Suprapubic skin (tissue), 4 donors: ENCODE measurements around the gene PRKACA. TPM values are rescaled to one million over a fixed set of nuclear protein-coding genes. Genes with fewer than 3 reads are reported as not detected.
A peak's percentile ranks its signal among the peaks of the same experiment; 100 is the strongest.

ENCODE experiments used
- DNase-seq, 2 donors: peaks; one replicate each; pipeline ENCODE4 v3.0.0-alpha.2; 2019; ENCODE audit warnings: low spot score in 2 of 2
- H3K27ac ChIP-seq: fragments of 200-600 bp; sonication (generic); one replicate; pipeline ENCODE4 v1.5.1; 2019
- H3K27me3 ChIP-seq: fragments of 200-600 bp; sonication (generic); one replicate; pipeline ENCODE4 v1.5.1; 2019
- H3K36me3 ChIP-seq: fragments of 200-600 bp; sonication (generic); one replicate; pipeline ENCODE4 v1.5.1; 2019
- H3K4me1 ChIP-seq: fragments of 200-600 bp; sonication (generic); one replicate; pipeline ENCODE4 v1.5.1; 2019
- H3K4me3 ChIP-seq: fragments of 200-600 bp; sonication (generic); one replicate; pipeline ENCODE4 v1.5.1; 2019; ENCODE audit warnings: mild to moderate bottlenecking
- H3K9me3 ChIP-seq: fragments of 200-600 bp; sonication (generic); one replicate; pipeline ENCODE4 v1.5.1; 2019
- CTCF ChIP-seq, 2 donors: fragments of 200-600 bp in 1 of 2; fragments of 450-650 bp in 1 of 2; sonication (generic) in 1 of 2; IDR thresholded peaks; one replicate each; pipeline ENCODE4 v1.5.1; 2016 to 2019; ENCODE audit warnings: antibody characterized with exemption in 2 of 2, mild to moderate bottlenecking in 1 of 2, moderate library complexity in 1 of 2
- EP300 ChIP-seq: sonication (generic); formaldehyde crosslinking; IDR thresholded peaks from one replicate; pipeline ENCODE4 v1.6.1; 2017; ENCODE audit warnings: antibody characterized with exemption
- POLR2A ChIP-seq, 2 donors: fragments of 450-650 bp; IDR thresholded peaks; one replicate each; pipeline ENCODE4 v1.6.1; 2017; ENCODE audit warnings: antibody characterized with exemption in 2 of 2, mild to moderate bottlenecking in 2 of 2, moderate library complexity in 2 of 2
- POLR2AphosphoS5 ChIP-seq, 3 donors: sonication (generic); formaldehyde crosslinking; IDR thresholded peaks; one replicate each; pipeline ENCODE4 v1.6.1; 2017; ENCODE audit warnings: antibody characterized with exemption in 3 of 3
- WGBS: methylation state at CpG from one replicate; pipeline ENCODE4 v1.1.5; 2018; 5-methylcytosine and 5-hydroxymethylcytosine counted together
- total RNA-seq, 4 donors: library from RNA; depleted of rRNA; stranded (reverse); fragments of >200 nt; gene quantifications; one replicate each; pipeline ENCODE4 v1.1.0, GENCODE V29; 2016

The PRKACA gene
- total RNA-seq, 4 donors from 2014 or later: 22.1 to 42.6 (median 31.2) TPM

GRCh38 chr19:14081797-14082674, 35.5 kb downstream of the PRKACA start:
- TF ChIP-seq EP300: no peak
- TF ChIP-seq POLR2A (IDR thresholded peaks at IDR 0.05): no peak
- TF ChIP-seq POLR2AphosphoS5 (IDR thresholded peaks at IDR 0.05): no peak
- TF ChIP-seq CTCF (IDR thresholded peaks at IDR 0.05): no peak
- H3K4me3 ChIP-seq: peak overlapping the region; percentile 77
- H3K27me3 ChIP-seq: no peaks in the 10 kb centered on the region
- DNase-seq: no peak
- H3K4me1 ChIP-seq: peaks cover 27% of the 10 kb centered on the region
- 37% methylated on average over 9 of the region's 24 CpGs for WGBS
- no peaks in the 10 kb centered on the region for H3K9me3 ChIP-seq
- H3K27ac ChIP-seq: peak overlapping the region; percentile 89
- no peaks in the 10 kb centered on the region for H3K36me3 ChIP-seq

GRCh38 chr19:14080887-14081796, 36.4 kb downstream of the PRKACA start:
- DNase-seq: peak; percentile 99 to 100
- H3K27me3 ChIP-seq: no peaks in the 10 kb centered on the region
- peaks cover 27% of the 10 kb centered on the region for H3K4me1 ChIP-seq
- under 1% methylated on average over 32 of the region's 50 CpGs for WGBS
- no peaks in the 10 kb centered on the region for H3K36me3 ChIP-seq
- H3K4me3 ChIP-seq: peak overlapping the region; percentile 77
- TF ChIP-seq EP300: no peak
- peak in 1 of 3 donors; percentile 95 for TF ChIP-seq POLR2AphosphoS5 (IDR thresholded peaks at IDR 0.05)
- TF ChIP-seq POLR2A (IDR thresholded peaks at IDR 0.05): peak in 1 of 2 donors; percentile 31
- TF ChIP-seq CTCF (IDR thresholded peaks at IDR 0.05): no peak
- peak overlapping the region; percentile 89 for H3K27ac ChIP-seq
- no peaks in the 10 kb centered on the region for H3K9me3 ChIP-seq

DNA sequence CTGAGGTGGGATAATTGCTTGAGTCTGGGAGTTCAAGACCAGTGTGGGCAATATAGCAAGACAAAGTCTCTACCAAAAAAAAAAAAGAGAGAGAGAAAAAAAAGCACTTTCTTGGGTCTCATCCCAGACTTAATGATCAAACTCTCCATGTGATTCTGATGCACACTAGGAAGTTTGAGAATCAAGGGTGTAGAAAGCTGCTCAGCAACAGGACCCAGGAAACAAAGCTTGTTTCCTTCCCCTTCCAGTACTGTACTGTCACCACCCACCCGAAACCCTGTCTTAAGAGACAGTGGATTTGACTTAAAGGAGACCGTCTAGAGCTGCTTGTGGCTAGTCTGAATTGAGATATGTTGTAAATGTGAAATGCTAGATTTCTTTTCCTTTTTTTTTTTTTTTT, 39.2 kb downstream of the PRKACA start:
- 65% methylated on average over 2 of the region's 2 CpGs for WGBS
- Histone ChIP-seq H3K36me3 (no peaks in the 10 kb centered on the region), H3K9me3 (no peaks in the 10 kb centered on the region), H3K4me1 (peaks cover 48% of the 10 kb centered on the region), H3K4me3 (no peak overlapping the region), H3K27me3 (no peaks in the 10 kb centered on the region), H3K27ac (no peak overlapping the region)
- no peak for TF ChIP-seq CTCF (IDR thresholded peaks at IDR 0.05)
- no peak for DNase-seq

DNA sequence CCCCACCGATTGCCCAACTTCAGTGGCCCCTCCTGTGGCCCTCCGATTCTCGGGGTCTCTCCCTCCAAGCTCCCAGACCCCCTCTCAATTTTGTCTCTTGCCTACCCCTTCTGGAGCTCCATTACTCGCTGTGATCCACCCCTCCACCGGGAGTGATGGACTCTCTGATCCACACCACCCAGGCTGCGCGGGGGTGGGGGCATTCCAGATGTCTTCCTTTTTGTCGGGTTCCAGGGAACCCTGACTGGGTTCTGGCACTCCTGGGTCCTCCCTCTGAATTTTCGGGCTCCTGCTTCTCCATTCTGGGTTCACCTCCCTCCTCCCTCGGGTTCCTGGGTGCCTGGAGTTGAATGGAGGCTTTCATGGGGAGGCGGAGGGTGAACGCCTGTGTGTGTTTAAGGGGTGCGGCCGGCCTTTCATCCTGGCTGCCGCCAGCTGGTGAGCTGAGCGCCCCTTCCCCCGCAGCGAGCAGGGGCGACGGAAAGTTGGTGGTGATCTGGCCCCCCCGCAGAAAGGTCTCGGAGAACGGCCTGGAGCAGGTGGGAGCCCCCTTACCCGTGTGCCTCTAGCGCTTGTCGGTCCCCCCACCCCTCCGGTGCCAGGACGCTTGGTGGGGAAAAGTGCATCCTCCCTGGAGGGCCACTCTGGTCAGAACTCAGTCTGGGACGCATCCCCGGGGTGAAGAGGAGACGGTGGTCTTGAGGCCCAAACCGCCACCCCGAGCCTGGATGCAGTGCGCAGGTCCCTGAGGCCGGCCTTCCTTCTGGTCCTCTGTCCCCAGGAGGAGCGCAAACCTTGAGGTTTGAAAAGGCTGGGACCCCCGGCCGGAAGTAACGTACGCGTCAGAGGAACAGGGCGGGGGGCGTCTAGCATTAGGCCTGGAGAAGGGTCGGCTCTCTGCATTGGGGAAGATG, 43.4 kb downstream of the PRKACA start:
- DNase-seq: no peak

More for the DNA sequence above, 43.4 kb downstream of the PRKACA start:
- Histone ChIP-seq H3K4me3 (peak overlapping the region; percentile 86), H3K27ac (peak overlapping the region; percentile 92), H3K27me3 (no peaks in the 10 kb centered on the region), H3K9me3 (no peaks in the 10 kb centered on the region), H3K36me3 (no peaks in the 10 kb centered on the region), H3K4me1 (peaks cover 41% of the 10 kb centered on the region)
- 5% methylated on average over 9 of the region's 44 CpGs for WGBS
- TF ChIP-seq EP300 (no peak), POLR2AphosphoS5 (IDR thresholded peaks at IDR 0.05) (no peak), POLR2A (IDR thresholded peaks at IDR 0.05) (no peak), CTCF (IDR thresholded peaks at IDR 0.05) (no peak)
